BLaER1 treated with 17β-estradiol and CSF1 and Interleukin-3, amounts not matched to agents 10 nM and 100 nM (cell line): ENCODE measurements around the gene STRN.
"Not testable (repeated sequence)": the region's sequence is repeated elsewhere in the genome, so short reads cannot be mapped to it uniquely, and the experiment has no call there.

Experiments
- H3K27ac ChIP-seq, 11 experiments: shearing (Covaris generic); formaldehyde crosslinking; 2 replicates each; pipeline ENCODE4 v1.8.1; 2022
- H3K27me3 ChIP-seq, 11 experiments: shearing (Covaris generic); formaldehyde crosslinking; 2 replicates each; pipeline ENCODE4 v1.8.1; 2022
- H3K36me3 ChIP-seq, 11 experiments: shearing (Covaris generic); formaldehyde crosslinking; 2 replicates each; pipeline ENCODE4 v1.8.1; 2022
- H3K4me1 ChIP-seq, 10 experiments: shearing (Covaris generic); formaldehyde crosslinking; 2 replicates each; pipeline ENCODE4 v1.8.1; 2022
- H3K4me2 ChIP-seq, 11 experiments: shearing (Covaris generic); formaldehyde crosslinking; 2 replicates each; pipeline ENCODE4 v1.8.1; 2022
- H3K4me3 ChIP-seq, 10 experiments: shearing (Covaris generic); formaldehyde crosslinking; 2 replicates each; pipeline ENCODE4 v1.8.1; 2022
- H3K9ac ChIP-seq, 11 experiments: shearing (Covaris generic); formaldehyde crosslinking; 2 replicates each; pipeline ENCODE4 v1.8.1; 2022
- H3K9me3 ChIP-seq, 11 experiments: shearing (Covaris generic); formaldehyde crosslinking; replicated peaks in 1 of 11; 2 replicates each; pipeline ENCODE4 v1.8.1; 2022
- H4K20me1 ChIP-seq, 11 experiments: shearing (Covaris generic); formaldehyde crosslinking; 2 replicates each; pipeline ENCODE4 v1.8.1; 2022
- Cebpa-rat ChIP-seq, 11 experiments: shearing (Covaris generic); IDR thresholded peaks; 2 replicates each; pipeline ENCODE4 v1.8.1; 2022

STRN gene

GRCh38 chr2:36902385-36903120 is 63.8 kb downstream of the STRN start:
- Histone ChIP-seq H3K4me1 (no peaks in the 10 kb centered on the region), H3K27ac (no peak overlapping the region), H3K4me3 (no peak overlapping the region)

DNA sequence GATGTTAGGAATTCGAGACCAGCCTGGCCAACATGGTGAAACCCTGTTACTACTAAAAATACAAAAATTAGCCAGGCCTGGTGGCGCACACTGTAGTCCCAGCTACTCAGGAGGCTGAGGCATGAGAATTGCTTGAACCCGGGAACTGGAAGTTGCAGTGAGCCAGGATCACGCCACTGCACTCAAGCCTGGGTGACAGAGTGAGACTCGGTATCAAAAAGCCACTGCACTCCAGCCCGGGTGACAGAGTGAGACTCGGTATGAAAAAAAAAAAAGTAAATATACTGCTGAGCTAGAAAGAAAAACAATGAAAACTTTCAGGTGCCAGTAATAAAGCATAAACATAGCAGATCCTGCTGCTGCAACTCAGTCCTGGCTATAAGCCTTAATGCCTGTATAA is 73.5 kb downstream of the STRN start:
- H3K27ac ChIP-seq = no peak overlapping the region
- H3K27me3 ChIP-seq = no peaks in the 10 kb centered on the region
- H3K4me1 ChIP-seq = peaks cover 0 to 11% (median 0%) of the 10 kb centered on the region in 10 experiments; a peak in 7 of 20 replicates
- H3K9me3 ChIP-seq = 0 out of 22 replicates have a peak, but pooled peaks cover 0 to 4% (median 0%) of the 10 kb centered on the region in 11 experiments
- no peak overlapping the region for H3K4me3 ChIP-seq
- H4K20me1 ChIP-seq = no peaks in the 10 kb centered on the region
- TF ChIP-seq Cebpa-rat (IDR thresholded peaks at IDR 0.05) = no peak
- H3K36me3 ChIP-seq = peaks cover 29 to 84% (median 55%) of the 10 kb centered on the region in 11 experiments
- H3K9ac ChIP-seq = no peak overlapping the region
- no peak overlapping the region for H3K4me2 ChIP-seq

More at GRCh38 chr2:36902385-36903120, 63.8 kb downstream of the STRN start:
- peaks cover 33 to 87% (median 51%) of the 10 kb centered on the region in 11 experiments for H3K36me3 ChIP-seq
- no peaks in the 10 kb centered on the region for H3K27me3 ChIP-seq
- H4K20me1 ChIP-seq = peaks cover 0 to 13% (median 0%) of the 10 kb centered on the region in 11 experiments; a peak in 4 of 22 replicates
- no peaks in the 10 kb centered on the region for H3K9me3 ChIP-seq
- H3K4me2 ChIP-seq = no peak overlapping the region
- no peak overlapping the region for H3K9ac ChIP-seq
- TF ChIP-seq Cebpa-rat (IDR thresholded peaks at IDR 0.05) = peak in 4 of 11 experiments; percentile 28 to 46 (median 38); a peak in 3 of 22 replicates

DNA sequence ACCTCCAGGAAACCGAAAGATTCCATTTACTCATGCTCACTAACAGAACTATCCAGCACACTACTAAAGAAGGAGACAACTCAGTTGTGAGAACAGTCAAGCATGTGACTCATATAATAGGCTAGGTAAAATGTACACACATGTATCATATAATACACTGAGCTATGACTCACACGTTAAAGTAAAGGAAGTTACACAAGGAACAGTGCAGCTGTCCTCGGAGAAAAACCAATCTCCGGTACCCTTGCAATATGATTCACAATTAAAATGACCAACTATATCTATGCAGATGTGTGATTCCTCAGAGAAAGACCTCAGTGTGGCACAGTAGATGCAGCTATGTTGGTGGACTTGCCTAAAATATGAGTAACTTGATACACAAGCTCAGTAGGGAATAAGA is 76.5 kb downstream of the STRN start:
- no peak for TF ChIP-seq Cebpa-rat (IDR thresholded peaks at IDR 0.05)
- Histone ChIP-seq H3K4me3 (no peak overlapping the region), H3K9me3 (0 out of 22 replicates have a peak, but pooled peaks cover 0 to 4% (median 0%) of the 10 kb centered on the region in 11 experiments), H3K27me3 (no peaks in the 10 kb centered on the region), H3K27ac (no peak overlapping the region), H3K36me3 (peaks cover 29 to 90% (median 67%) of the 10 kb centered on the region in 11 experiments), H3K4me1 (peaks cover 0 to 11% (median 0%) of the 10 kb centered on the region in 10 experiments; a peak in 7 of 20 replicates), H3K9ac (no peak overlapping the region), H3K4me2 (peak overlapping the region in 2 of 11 experiments; percentile 3 to 5; a peak in 1 of 22 replicates), H4K20me1 (no peaks in the 10 kb centered on the region)

DNA sequence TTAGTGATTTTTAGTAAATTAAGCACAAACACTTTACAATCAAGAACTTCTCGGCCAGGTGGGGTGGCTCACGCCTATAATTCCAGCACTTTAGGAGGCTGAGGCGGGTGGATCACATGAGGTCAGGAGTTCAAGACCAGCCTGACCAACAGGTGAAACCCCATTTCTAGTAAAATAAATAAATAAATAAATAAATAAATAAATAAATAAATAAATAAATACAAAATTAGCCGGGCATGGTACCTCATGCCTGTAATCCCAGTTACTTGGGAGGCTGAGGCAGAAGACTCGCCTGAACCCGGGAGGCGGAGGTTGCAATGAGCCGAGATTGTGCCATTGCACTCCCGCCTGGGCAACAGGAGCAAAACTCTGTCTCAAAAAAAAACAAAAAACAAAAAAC is 79.2 kb downstream of the STRN start:
- not testable (repeated sequence) for H3K27me3 ChIP-seq, H3K27ac ChIP-seq, H3K4me2 ChIP-seq, H3K4me3 ChIP-seq, H3K9me3 ChIP-seq, H3K9ac ChIP-seq, H4K20me1 ChIP-seq
- H3K4me1 ChIP-seq = peaks cover 0 to 11% (median 0%) of the 10 kb centered on the region in 10 experiments; a peak in 7 of 20 replicates
- H3K36me3 ChIP-seq = peaks cover 29 to 90% (median 71%) of the 10 kb centered on the region in 11 experiments

DNA sequence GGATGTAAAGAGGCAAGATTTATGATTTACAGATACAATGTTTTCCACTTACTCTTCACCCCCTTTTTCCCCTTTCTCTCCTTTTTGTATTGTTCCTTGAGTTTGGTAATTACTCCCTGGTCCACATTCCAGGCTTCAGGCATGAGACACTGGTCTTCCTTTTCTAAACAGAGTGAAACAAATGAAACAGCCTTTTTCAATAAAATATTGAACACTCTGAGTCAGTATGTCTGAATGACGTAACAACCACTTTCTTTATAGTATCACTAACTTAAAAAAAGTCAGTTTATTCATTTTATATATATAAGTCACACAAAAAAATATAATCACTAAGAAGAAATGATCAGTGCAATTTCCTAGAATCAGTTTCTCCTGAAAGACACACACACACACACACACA is 79.7 kb downstream of the STRN start:
- peaks cover 27 to 90% (median 71%) of the 10 kb centered on the region in 11 experiments for H3K36me3 ChIP-seq
- TF ChIP-seq Cebpa-rat (IDR thresholded peaks at IDR 0.05) = no peak
- peaks cover 0 to 11% (median 0%) of the 10 kb centered on the region in 10 experiments; a peak in 7 of 20 replicates for H3K4me1 ChIP-seq
- 0 out of 22 replicates have a peak, but pooled peaks cover 0 to 4% (median 0%) of the 10 kb centered on the region in 11 experiments for H3K9me3 ChIP-seq
- H3K4me2 ChIP-seq = no peak overlapping the region
- no peak overlapping the region for H3K27ac ChIP-seq
- H4K20me1 ChIP-seq = no peaks in the 10 kb centered on the region
- H3K4me3 ChIP-seq = no peak overlapping the region
- H3K27me3 ChIP-seq = no peaks in the 10 kb centered on the region
- H3K9ac ChIP-seq = no peak overlapping the region

- no peak overlapping the region for H3K4me2 ChIP-seq
- no peaks in the 10 kb centered on the region for H4K20me1 ChIP-seq
- no peak overlapping the region for H3K9ac ChIP-seq
- peaks cover 0 to 10% (median 0%) of the 10 kb centered on the region in 10 experiments; a peak in 7 of 20 replicates for H3K4me1 ChIP-seq
- no peak overlapping the region for H3K27ac ChIP-seq
- TF ChIP-seq Cebpa-rat (IDR thresholded peaks at IDR 0.05) = no peak
- no peaks in the 10 kb centered on the region for H3K27me3 ChIP-seq
- no peaks in the 10 kb centered on the region for H3K9me3 ChIP-seq
- peaks cover 22 to 90% (median 69%) of the 10 kb centered on the region in 11 experiments for H3K36me3 ChIP-seq
- no peak overlapping the region for H3K4me3 ChIP-seq
Observed at GRCh38 chr2:36885605-36886004, 80.7 kb downstream of the STRN start.

DNA sequence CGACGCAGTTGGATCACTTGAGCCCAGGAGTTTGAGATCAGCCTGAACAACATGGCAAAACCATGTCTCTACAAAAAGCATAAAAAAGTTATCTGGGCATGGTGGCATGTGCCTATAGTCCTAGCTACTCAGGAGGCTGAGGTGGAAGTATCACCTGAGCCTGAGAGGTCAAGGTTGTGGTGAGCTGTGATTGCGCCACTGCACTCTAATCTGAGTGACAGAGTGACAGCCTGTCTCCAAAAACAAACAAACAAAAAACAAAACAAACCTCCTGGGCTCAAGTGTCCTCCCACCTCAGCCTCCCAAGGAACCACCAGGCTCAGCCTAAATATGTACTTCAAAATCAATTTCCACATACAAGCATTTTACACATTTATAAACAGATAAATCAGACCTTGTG is 83.8 kb downstream of the STRN start:
- Histone ChIP-seq H3K4me2 (no peak overlapping the region), H3K9me3 (0 out of 22 replicates have a peak, but pooled peaks cover 0 to 3% (median 0%) of the 10 kb centered on the region in 11 experiments), H3K4me1 (no peaks in the 10 kb centered on the region), H4K20me1 (no peaks in the 10 kb centered on the region), H3K9ac (no peak overlapping the region), H3K27me3 (no peaks in the 10 kb centered on the region), H3K4me3 (no peak overlapping the region), H3K36me3 (peaks cover 39 to 98% (median 79%) of the 10 kb centered on the region in 11 experiments), H3K27ac (no peak overlapping the region)
- no peak for TF ChIP-seq Cebpa-rat (IDR thresholded peaks at IDR 0.05)

- no peak overlapping the region for H3K27ac ChIP-seq
- H3K4me1 ChIP-seq = no peaks in the 10 kb centered on the region
- no peaks in the 10 kb centered on the region for H3K27me3 ChIP-seq
- no peak overlapping the region for H3K4me3 ChIP-seq
- no peak overlapping the region for H3K4me2 ChIP-seq
- H4K20me1 ChIP-seq = no peaks in the 10 kb centered on the region
- no peak for TF ChIP-seq Cebpa-rat (IDR thresholded peaks at IDR 0.05)
- 0 out of 22 replicates have a peak, but pooled peaks cover 0 to 3% (median 0%) of the 10 kb centered on the region in 11 experiments for H3K9me3 ChIP-seq
- H3K9ac ChIP-seq = no peak overlapping the region
- H3K36me3 ChIP-seq = peaks cover 46 to 100% (median 86%) of the 10 kb centered on the region in 11 experiments
Observed at GRCh38 chr2:36881816-36882215, 84.5 kb downstream of the STRN start.

GRCh38 chr2:36878429-36878828 is 87.9 kb downstream of the STRN start:
- H4K20me1 ChIP-seq = no peaks in the 10 kb centered on the region
- TF ChIP-seq Cebpa-rat (IDR thresholded peaks at IDR 0.05) = no peak
- H3K27ac ChIP-seq = no peak overlapping the region
- H3K36me3 ChIP-seq = peaks cover 71 to 100% (median 94%) of the 10 kb centered on the region in 11 experiments
- no peak overlapping the region for H3K4me2 ChIP-seq
- H3K9ac ChIP-seq = no peak overlapping the region
- H3K9me3 ChIP-seq = peaks cover 4 to 18% (median 11%) of the 10 kb centered on the region in 11 experiments; a peak in 14 of 22 replicates
- no peak overlapping the region for H3K4me3 ChIP-seq
- no peaks in the 10 kb centered on the region for H3K4me1 ChIP-seq
- no peaks in the 10 kb centered on the region for H3K27me3 ChIP-seq
